SK-N-SH treated with all-trans-retinoic acid at 6 μM for 48 hours (cell line): Measurements from ENCODE around the gene ZDHHC20.

ENCODE experiments used
- ATAC-seq: fragments of 200-7000 bp; cut with Tn5 transposase; 3 replicates; pipeline ENCODE4 v1.9.1; 2020; ENCODE audit warnings: mild to moderate bottlenecking, moderate library complexity
- ARNTL ChIP-seq: fragments of 450-650 bp; formaldehyde crosslinking; IDR thresholded peaks from 2 replicates; pipeline ENCODE4 v1.5.0; 2020; ENCODE audit warnings: low read depth, mild to moderate bottlenecking, moderate library complexity, borderline replicate concordance
- BACH2 ChIP-seq: fragments of 250-450 bp; sonication (Bioruptor Pico); IDR thresholded peaks from 2 replicates; pipeline ENCODE4 v1.9.0; 2021; ENCODE audit warnings: mild to moderate bottlenecking, borderline replicate concordance
- CSDC2 ChIP-seq: fragments of 250-450 bp; sonication (Bioruptor Pico); IDR thresholded peaks from 2 replicates; pipeline ENCODE4 v1.5.0; 2020; ENCODE audit warnings: mild to moderate bottlenecking, moderate library complexity
- ESRRG ChIP-seq: fragments of 250-450 bp; sonication (Bioruptor Pico); IDR thresholded peaks from 2 replicates; pipeline ENCODE4 v1.6.1; 2021; ENCODE audit warnings: mild to moderate bottlenecking
- GLIS3 ChIP-seq: fragments of 250-450 bp; sonication (Bioruptor Pico); IDR thresholded peaks from 2 replicates; pipeline ENCODE4 v1.5.0; 2020; ENCODE audit warnings: mild to moderate bottlenecking, moderate library complexity
- ISL1 ChIP-seq: fragments of 250-450 bp; sonication (Bioruptor Pico); IDR thresholded peaks from 2 replicates; pipeline ENCODE4 v2.1.2; 2022; ENCODE audit warnings: mild to moderate bottlenecking, moderate library complexity
- PATZ1 ChIP-seq: fragments of 250-450 bp; sonication (Bioruptor Pico); IDR thresholded peaks from 2 replicates; pipeline ENCODE4 v1.8.0; 2020; ENCODE audit warnings: mild to moderate bottlenecking, moderate library complexity, borderline replicate concordance
- PPARA ChIP-seq: fragments of 250-450 bp; sonication (Bioruptor Pico); IDR thresholded peaks from 2 replicates; pipeline ENCODE4 v1.5.0; 2020; ENCODE audit warnings: mild to moderate bottlenecking, borderline replicate concordance
- RARB ChIP-seq: fragments of 250-450 bp; sonication (Bioruptor Pico); IDR thresholded peaks from 2 replicates; pipeline ENCODE4 v1.8.0; 2021; ENCODE audit warnings: mild to moderate bottlenecking, moderate library complexity
- SNAI2 ChIP-seq: fragments of 250-450 bp; sonication (Bioruptor Pico); IDR thresholded peaks from 2 replicates; pipeline ENCODE4 v1.5.0; 2020; ENCODE audit warnings: mild to moderate bottlenecking, moderate library complexity
- TCF4 ChIP-seq: fragments of 250-450 bp; sonication (Bioruptor Pico); IDR thresholded peaks from 2 replicates; pipeline ENCODE4 v1.8.0; 2021; ENCODE audit warnings: mild to moderate bottlenecking, moderate library complexity, borderline replicate concordance
- TOX ChIP-seq: fragments of 250-450 bp; sonication (Bioruptor Pico); IDR thresholded peaks from 2 replicates; pipeline ENCODE4 v1.8.0; 2021; ENCODE audit warnings: mild to moderate bottlenecking, moderate library complexity, borderline replicate concordance
- ZC3H10 ChIP-seq: fragments of 250-450 bp; sonication (Bioruptor Pico); IDR thresholded peaks from 2 replicates; pipeline ENCODE4 v1.5.1; 2021; ENCODE audit warnings: mild to moderate bottlenecking, moderate library complexity
- ZFP30 ChIP-seq: fragments of 450-650 bp; formaldehyde crosslinking; IDR thresholded peaks from 2 replicates; pipeline ENCODE4 v1.5.0; 2022; ENCODE audit warnings: mild to moderate bottlenecking, moderate library complexity
- ZNF70 ChIP-seq: fragments of 450-650 bp; formaldehyde crosslinking; IDR thresholded peaks from 2 replicates; pipeline ENCODE4 v1.5.0; 2020; ENCODE audit warnings: mild to moderate bottlenecking, moderate library complexity
- TF ChIP-seq, protein P1 (sequence below): fragments of 250-450 bp; sonication (Bioruptor Pico); IDR thresholded peaks from 2 replicates; pipeline ENCODE4 v1.5.1; 2020; ENCODE audit warnings: low read depth, mild to moderate bottlenecking, moderate library complexity
- TF ChIP-seq, protein P2 (sequence below): fragments of 250-450 bp; sonication (Bioruptor Pico); IDR thresholded peaks from 2 replicates; pipeline ENCODE4 v1.5.0; 2020; ENCODE audit warnings: mild to moderate bottlenecking, moderate library complexity
- TF ChIP-seq, protein P3 (sequence below): fragments of 250-450 bp; sonication (Bioruptor Pico); IDR thresholded peaks from 2 replicates; pipeline ENCODE4 v1.5.1; 2021; ENCODE audit warnings: mild to moderate bottlenecking, moderate library complexity
- TF ChIP-seq, protein P4 (sequence below): fragments of 250-450 bp; sonication (Bioruptor Pico); IDR thresholded peaks from 2 replicates; pipeline ENCODE4 v1.8.0; 2021; ENCODE audit warnings: low read depth, mild to moderate bottlenecking, moderate library complexity, borderline replicate concordance

Gene ZDHHC20

DNA sequence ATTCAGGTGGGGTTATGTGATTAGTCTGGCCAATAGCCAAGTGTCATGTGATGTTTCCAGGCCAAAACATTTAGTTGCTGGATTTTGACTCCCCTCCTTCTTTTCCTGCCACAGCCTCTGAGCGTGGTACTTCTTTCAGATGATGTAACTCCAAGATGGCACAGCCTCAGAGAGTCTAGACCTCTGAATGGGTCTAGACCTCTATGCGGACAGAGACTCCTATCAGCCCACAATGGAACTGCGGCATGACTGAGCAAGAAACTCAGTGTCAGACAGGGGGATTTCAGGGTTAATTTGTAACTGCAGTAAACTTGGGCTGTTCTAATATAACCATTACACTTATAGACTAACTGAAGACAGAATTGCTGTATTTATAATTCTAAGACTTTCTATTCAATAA is 42.6 kb upstream of the ZDHHC20 start:
- no peak for ATAC-seq

DNA sequence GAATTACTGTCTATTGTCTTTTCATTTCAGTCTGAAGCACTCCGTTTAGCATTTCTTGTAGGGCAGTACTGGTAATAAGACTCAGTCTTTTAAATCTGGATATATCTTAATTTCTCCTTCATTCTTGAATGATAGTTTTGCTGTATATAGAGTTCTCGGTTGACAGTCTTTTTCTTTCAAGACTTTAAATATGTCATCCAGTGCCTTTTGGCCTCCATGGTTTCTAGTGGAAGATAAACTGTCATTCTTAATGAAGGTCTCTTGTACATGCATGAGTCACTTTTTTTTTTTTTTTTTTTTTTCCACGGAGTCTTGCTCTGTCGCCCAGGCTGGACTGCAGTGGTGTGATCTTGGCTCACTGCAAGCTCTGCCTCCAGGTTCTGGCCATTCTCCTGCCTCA is 27.2 kb upstream of the ZDHHC20 start:
- no peak for ATAC-seq
- TF ChIP-seq, protein P1, sequence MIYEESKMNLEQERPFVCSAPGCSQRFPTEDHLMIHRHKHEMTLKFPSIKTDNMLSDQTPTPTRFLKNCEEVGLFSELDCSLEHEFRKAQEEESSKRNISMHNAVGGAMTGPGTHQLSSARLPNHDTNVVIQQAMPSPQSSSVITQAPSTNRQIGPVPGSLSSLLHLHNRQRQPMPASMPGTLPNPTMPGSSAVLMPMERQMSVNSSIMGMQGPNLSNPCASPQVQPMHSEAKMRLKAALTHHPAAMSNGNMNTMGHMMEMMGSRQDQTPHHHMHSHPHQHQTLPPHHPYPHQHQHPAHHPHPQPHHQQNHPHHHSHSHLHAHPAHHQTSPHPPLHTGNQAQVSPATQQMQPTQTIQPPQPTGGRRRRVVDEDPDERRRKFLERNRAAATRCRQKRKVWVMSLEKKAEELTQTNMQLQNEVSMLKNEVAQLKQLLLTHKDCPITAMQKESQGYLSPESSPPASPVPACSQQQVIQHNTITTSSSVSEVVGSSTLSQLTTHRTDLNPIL (CRISPR knock-in tag), result no peak
- TF ChIP-seq TCF4 (CRISPR knock-in tag) (no peak), ZC3H10 (CRISPR knock-in tag) (no peak), SNAI2 (CRISPR knock-in tag) (no peak), BACH2 (CRISPR knock-in tag) (no peak), ZFP30 (CRISPR knock-in tag) (no peak), ARNTL (CRISPR knock-in tag) (no peak), RARB (CRISPR knock-in tag) (no peak), PPARA (no peak), ZNF70 (CRISPR knock-in tag) (no peak)
- TF ChIP-seq, protein P2, sequence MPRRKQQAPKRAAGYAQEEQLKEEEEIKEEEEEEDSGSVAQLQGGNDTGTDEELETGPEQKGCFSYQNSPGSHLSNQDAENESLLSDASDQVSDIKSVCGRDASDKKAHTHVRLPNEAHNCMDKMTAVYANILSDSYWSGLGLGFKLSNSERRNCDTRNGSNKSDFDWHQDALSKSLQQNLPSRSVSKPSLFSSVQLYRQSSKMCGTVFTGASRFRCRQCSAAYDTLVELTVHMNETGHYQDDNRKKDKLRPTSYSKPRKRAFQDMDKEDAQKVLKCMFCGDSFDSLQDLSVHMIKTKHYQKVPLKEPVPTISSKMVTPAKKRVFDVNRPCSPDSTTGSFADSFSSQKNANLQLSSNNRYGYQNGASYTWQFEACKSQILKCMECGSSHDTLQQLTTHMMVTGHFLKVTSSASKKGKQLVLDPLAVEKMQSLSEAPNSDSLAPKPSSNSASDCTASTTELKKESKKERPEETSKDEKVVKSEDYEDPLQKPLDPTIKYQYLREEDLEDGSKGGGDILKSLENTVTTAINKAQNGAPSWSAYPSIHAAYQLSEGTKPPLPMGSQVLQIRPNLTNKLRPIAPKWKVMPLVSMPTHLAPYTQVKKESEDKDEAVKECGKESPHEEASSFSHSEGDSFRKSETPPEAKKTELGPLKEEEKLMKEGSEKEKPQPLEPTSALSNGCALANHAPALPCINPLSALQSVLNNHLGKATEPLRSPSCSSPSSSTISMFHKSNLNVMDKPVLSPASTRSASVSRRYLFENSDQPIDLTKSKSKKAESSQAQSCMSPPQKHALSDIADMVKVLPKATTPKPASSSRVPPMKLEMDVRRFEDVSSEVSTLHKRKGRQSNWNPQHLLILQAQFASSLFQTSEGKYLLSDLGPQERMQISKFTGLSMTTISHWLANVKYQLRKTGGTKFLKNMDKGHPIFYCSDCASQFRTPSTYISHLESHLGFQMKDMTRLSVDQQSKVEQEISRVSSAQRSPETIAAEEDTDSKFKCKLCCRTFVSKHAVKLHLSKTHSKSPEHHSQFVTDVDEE (CRISPR knock-in tag), result no peak
- TF ChIP-seq, protein P3, sequence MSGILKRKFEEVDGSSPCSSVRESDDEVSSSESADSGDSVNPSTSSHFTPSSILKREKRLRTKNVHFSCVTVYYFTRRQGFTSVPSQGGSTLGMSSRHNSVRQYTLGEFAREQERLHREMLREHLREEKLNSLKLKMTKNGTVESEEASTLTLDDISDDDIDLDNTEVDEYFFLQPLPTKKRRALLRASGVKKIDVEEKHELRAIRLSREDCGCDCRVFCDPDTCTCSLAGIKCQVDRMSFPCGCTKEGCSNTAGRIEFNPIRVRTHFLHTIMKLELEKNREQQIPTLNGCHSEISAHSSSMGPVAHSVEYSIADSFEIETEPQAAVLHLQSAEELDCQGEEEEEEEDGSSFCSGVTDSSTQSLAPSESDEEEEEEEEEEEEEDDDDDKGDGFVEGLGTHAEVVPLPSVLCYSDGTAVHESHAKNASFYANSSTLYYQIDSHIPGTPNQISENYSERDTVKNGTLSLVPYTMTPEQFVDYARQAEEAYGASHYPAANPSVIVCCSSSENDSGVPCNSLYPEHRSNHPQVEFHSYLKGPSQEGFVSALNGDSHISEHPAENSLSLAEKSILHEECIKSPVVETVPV, result no peak
- TF ChIP-seq, protein P4, sequence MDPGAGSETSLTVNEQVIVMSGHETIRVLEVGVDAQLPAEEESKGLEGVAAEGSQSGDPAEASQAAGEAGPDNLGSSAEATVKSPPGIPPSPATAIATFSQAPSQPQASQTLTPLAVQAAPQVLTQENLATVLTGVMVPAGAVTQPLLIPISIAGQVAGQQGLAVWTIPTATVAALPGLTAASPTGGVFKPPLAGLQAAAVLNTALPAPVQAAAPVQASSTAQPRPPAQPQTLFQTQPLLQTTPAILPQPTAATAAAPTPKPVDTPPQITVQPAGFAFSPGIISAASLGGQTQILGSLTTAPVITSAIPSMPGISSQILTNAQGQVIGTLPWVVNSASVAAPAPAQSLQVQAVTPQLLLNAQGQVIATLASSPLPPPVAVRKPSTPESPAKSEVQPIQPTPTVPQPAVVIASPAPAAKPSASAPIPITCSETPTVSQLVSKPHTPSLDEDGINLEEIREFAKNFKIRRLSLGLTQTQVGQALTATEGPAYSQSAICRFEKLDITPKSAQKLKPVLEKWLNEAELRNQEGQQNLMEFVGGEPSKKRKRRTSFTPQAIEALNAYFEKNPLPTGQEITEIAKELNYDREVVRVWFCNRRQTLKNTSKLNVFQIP (CRISPR knock-in tag), result no peak

More for the DNA sequence above, 42.6 kb upstream of the ZDHHC20 start:
- TF ChIP-seq SNAI2 (CRISPR knock-in tag) (no peak), BACH2 (CRISPR knock-in tag) (no peak), ISL1 (no peak), RARB (CRISPR knock-in tag) (no peak), ESRRG (CRISPR knock-in tag) (no peak), ZFP30 (CRISPR knock-in tag) (no peak), PPARA (no peak), ARNTL (CRISPR knock-in tag) (no peak), TCF4 (CRISPR knock-in tag) (no peak), PATZ1 (CRISPR knock-in tag) (no peak), TOX (CRISPR knock-in tag) (no peak), GLIS3 (CRISPR knock-in tag) (no peak), ZNF70 (CRISPR knock-in tag) (no peak), CSDC2 (no peak)
- TF ChIP-seq, protein P4 (CRISPR knock-in tag), result no peak
- TF ChIP-seq, protein P3, result no peak
- TF ChIP-seq, protein P1 (CRISPR knock-in tag), result no peak
